Cardiac fibroblast (primary cell): ENCODE data around the gene KCNB1.
A peak's percentile ranks its signal among the peaks of the same experiment; 100 is the strongest.

Source experiments
- DNase-seq, 2 donors: peaks; one replicate each; pipeline versions ENCODE4 v3.0.0 to v3.0.0-alpha.2; 2010; ENCODE audit warnings: low read depth in 2 of 2
- H3K4me3 ChIP-seq, 2 donors: replicated peaks in 1 of 2; 1 replicate in 1 of 2; 2 replicates in 1 of 2; pipeline ENCODE4 v1.5.1; 2011; ENCODE audit warnings: low read depth in 2 of 2, low read length in 2 of 2, mild to moderate bottlenecking in 2 of 2, moderate library complexity in 1 of 2
- TF ChIP-seq, protein P1 (sequence below): IDR thresholded peaks from one replicate; pipeline ENCODE4 v1.5.1; 2011; ENCODE audit warnings: low read depth, mild to moderate bottlenecking, low read length, inconsistent platforms

The KCNB1 gene

DNA sequence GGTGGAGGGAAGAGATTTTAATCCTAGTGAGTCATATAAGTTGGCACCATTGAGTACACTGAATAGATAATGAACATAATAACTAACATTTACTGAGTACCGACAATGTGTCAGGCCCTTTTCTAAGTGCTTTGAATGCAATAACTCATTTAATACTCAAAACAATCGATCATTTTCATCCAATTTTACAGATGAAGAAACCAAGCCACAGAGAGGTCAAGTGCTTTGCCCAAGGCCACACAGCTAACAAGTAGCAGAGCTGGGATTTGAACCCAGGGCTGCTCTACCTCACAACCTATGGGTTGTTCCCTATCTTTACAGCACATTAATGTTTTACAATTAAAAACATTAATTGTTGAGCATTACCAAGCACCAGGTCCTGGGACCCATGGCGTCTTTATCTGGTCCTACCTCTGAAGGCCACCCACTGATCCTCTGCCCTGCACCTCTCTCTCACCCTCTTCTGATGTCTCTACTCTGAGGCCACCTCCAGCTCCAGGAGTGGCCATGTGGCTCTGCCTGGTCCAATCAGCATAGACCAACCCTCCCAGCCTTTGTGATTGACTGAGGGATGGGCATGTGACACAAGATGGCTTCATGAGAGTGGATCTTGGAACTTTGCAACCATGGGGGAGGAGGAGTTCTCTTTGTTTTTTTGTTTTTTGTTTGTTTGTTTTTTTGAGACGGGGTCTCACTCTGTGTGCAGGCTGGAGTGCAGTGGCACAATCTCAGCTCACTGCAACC lies 83.9 kb downstream of the KCNB1 start:
- TF ChIP-seq, protein P1, sequence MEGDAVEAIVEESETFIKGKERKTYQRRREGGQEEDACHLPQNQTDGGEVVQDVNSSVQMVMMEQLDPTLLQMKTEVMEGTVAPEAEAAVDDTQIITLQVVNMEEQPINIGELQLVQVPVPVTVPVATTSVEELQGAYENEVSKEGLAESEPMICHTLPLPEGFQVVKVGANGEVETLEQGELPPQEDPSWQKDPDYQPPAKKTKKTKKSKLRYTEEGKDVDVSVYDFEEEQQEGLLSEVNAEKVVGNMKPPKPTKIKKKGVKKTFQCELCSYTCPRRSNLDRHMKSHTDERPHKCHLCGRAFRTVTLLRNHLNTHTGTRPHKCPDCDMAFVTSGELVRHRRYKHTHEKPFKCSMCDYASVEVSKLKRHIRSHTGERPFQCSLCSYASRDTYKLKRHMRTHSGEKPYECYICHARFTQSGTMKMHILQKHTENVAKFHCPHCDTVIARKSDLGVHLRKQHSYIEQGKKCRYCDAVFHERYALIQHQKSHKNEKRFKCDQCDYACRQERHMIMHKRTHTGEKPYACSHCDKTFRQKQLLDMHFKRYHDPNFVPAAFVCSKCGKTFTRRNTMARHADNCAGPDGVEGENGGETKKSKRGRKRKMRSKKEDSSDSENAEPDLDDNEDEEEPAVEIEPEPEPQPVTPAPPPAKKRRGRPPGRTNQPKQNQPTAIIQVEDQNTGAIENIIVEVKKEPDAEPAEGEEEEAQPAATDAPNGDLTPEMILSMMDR: no peak
- no peak overlapping the region for H3K4me3 ChIP-seq
- DNase-seq: no peak

DNA sequence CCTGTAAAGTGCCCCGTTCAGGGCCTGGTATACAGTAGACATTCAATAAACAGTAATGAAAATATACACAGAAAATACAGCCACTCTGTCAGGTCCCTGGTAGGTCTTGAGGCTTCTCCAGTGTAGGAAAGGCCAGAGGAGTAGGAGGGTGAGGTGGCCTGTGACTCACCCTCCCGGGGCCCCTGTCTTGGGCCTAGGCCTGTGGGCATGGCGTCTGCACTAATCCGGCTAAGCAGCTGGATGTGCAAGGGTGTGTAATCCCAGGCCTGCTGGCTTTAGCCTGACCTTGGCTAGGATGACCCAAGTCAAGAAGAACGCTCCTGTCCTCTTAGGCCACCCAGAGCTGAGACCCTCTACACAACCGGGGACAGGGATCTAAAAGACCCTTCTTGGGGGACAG lies 84.9 kb downstream of the KCNB1 start:
- no peak overlapping the region for H3K4me3 ChIP-seq
- DNase-seq: peak; percentile 23 to 67
- TF ChIP-seq, protein P1: no peak

DNA sequence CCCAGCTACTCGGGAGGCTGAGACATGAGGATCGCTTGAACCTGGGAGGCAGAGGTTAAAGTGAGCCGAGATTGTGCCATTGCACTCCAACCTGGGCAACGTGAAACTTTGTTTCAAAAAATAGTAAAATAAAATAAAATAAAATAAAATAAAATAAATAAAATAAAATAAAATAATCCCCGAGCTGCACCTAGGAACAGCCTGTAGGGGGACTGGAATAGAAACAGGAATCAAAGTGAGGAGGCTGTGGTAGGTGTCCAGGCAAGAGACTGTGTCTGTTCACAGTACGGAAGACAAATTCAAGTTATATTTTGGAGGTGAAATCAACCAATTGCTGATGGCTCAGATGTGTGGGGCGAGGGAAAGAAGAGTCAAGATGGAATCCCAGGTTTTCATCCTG lies 86.2 kb downstream of the KCNB1 start:
- DNase-seq: no peak
- no peak overlapping the region for H3K4me3 ChIP-seq
- TF ChIP-seq, protein P1: peak; percentile 22

DNA sequence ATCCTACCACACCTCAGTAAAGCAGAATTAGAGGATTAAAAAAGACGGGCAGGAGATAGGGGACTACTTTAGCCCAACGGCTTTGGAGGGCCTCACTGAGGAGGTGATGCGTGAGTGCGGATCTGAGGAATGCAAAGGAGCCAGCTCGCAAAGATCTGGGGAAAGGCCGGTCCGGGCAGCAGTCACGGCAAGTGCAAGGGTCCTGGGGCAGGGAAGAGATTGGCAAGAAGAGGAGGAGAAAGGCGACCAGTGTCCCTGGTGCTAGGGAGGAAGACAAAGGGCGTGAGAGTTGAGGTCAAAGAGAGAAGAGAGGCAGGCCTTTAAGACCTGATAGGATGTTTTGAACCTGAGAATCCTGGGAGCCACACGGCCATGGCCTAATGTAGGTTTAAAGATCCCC lies 86.8 kb downstream of the KCNB1 start:
- no peak overlapping the region for H3K4me3 ChIP-seq
- DNase-seq: no peak
- TF ChIP-seq, protein P1: no peak

- TF ChIP-seq, protein P1: no peak
- DNase-seq: no peak
- H3K4me3 ChIP-seq: no peak overlapping the region
These were observed 87.3 kb downstream of the KCNB1 start for GRCh38 chr20:49395183-49395582.

GRCh38 chr20:49394757-49395156 lies 87.7 kb downstream of the KCNB1 start:
- no peak overlapping the region for H3K4me3 ChIP-seq
- TF ChIP-seq, protein P1: no peak
- DNase-seq: no peak

DNA sequence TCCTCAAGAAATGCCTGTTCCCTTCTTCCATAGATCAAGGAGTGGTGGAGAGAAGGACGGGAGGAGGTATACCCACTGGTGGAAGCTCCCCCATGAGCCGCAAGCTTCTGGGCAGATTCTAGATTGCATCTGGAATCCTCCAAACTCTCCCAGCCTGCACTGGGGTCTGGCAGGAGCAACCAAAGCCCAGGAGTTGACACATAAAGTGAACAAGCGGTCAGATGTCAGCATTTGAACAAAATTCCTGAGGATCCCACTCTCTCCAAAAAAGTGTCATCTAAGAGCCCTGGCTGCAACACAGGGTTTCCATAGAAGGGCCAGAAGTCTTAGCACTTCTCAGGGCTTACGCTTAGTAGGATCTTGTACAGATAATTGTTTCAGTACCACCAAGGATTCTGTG lies 88.2 kb downstream of the KCNB1 start:
- TF ChIP-seq, protein P1: no peak
- no peak overlapping the region for H3K4me3 ChIP-seq
- DNase-seq: peak; percentile 9 to 42
